Sigmoid colon (tissue), 3 donors: ENCODE data around the gene KLHL5.

Source experiments
- POLR2A ChIP-seq, 2 donors: fragments of 450-650 bp; IDR thresholded peaks; one replicate each; pipeline ENCODE4 v1.6.1; 2016; ENCODE audit warnings: antibody characterized with exemption in 2 of 2, mild to moderate bottlenecking in 2 of 2, moderate library complexity in 2 of 2
- TF ChIP-seq, protein P1 (sequence below), 4 experiments: fragments of 450-650 bp in 3 of 4; fragments of 200-600 bp in 1 of 4; IDR thresholded peaks; one replicate each; pipeline ENCODE4 v1.5.1; 2016 to 2019; ENCODE audit warnings: antibody characterized with exemption in 4 of 4, mild to moderate bottlenecking in 3 of 4, moderate library complexity in 2 of 4

DNA sequence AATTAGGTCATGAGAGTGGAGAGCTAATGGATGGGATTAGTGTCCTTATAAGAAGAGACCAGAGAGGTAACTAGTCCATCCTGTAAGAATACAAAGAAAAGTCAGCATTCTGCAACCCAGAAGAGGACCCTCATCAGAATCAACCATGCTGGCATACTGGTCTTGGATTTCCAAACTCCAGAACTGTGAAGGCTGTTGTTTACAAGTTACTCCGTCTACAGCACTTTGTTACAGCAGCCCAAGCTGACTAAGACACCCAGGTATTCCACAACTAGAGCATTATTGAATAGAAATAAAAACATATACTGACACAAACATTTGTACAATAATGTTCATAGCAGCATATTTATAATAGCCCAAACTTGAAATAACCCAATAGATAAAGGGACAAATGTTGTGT lies 39.0 kb upstream of the KLHL5 start:
- TF ChIP-seq POLR2A (IDR thresholded peaks at IDR 0.05), result no peak
- TF ChIP-seq, protein P1, sequence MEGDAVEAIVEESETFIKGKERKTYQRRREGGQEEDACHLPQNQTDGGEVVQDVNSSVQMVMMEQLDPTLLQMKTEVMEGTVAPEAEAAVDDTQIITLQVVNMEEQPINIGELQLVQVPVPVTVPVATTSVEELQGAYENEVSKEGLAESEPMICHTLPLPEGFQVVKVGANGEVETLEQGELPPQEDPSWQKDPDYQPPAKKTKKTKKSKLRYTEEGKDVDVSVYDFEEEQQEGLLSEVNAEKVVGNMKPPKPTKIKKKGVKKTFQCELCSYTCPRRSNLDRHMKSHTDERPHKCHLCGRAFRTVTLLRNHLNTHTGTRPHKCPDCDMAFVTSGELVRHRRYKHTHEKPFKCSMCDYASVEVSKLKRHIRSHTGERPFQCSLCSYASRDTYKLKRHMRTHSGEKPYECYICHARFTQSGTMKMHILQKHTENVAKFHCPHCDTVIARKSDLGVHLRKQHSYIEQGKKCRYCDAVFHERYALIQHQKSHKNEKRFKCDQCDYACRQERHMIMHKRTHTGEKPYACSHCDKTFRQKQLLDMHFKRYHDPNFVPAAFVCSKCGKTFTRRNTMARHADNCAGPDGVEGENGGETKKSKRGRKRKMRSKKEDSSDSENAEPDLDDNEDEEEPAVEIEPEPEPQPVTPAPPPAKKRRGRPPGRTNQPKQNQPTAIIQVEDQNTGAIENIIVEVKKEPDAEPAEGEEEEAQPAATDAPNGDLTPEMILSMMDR (IDR thresholded peaks at IDR 0.05), result no peak
